Activated CD8-positive, alpha-beta T cell treated with anti-CD3 and anti-CD28 coated beads for 36 hours (primary cell): ENCODE measurements around the gene EIF3CL. TPM values are rescaled to one million over a fixed set of nuclear protein-coding genes. Genes with fewer than 3 reads are reported as not detected.
"Not testable (repeated sequence)": the region's sequence is repeated elsewhere in the genome, so short reads cannot be mapped to it uniquely, and the experiment has no call there.

Source experiments
- ATAC-seq: fragments of 200-7000 bp; cut with Tn5 transposase; one replicate; pipeline ENCODE4 v1.10.0; 2021; ENCODE audit warnings: mild to moderate bottlenecking, moderate library complexity
- CTCF ChIA-PET: fragments of 350-600 bp; sonication (Branson Sonifier 250); formaldehyde crosslinking; loops from one replicate; lab custom pipeline; 2021; ENCODE audit warnings: antibody characterized with exemption; lab: Charles Lee
- POLR2A ChIA-PET: fragments of 350-600 bp; sonication (Branson Sonifier 250); formaldehyde crosslinking; loops from one replicate; lab custom pipeline; 2021; ENCODE audit warnings: antibody characterized with exemption; lab: Charles Lee
- DNase-seq: peaks from one replicate; pipeline ENCODE4 v3.0.0-alpha.2; 2020
- H3K27ac Mint-ChIP-seq: one replicate; pipeline ENCODE4 v1.8.0; 2021; ENCODE audit warnings: mild to moderate bottlenecking, mixed read lengths
- H3K27me3 Mint-ChIP-seq: one replicate; pipeline ENCODE4 v1.8.0; 2021; ENCODE audit warnings: mixed read lengths
- H3K36me3 Mint-ChIP-seq: one replicate; pipeline ENCODE4 v1.8.0; 2021; ENCODE audit warnings: low read depth, mixed read lengths
- H3K4me1 Mint-ChIP-seq: one replicate; pipeline ENCODE4 v1.8.0; 2021; ENCODE audit warnings: low read depth, mixed read lengths
- H3K4me3 Mint-ChIP-seq: one replicate; pipeline ENCODE4 v1.8.0; 2021; ENCODE audit warnings: mild to moderate bottlenecking, moderate library complexity, mixed read lengths
- H3K9me3 Mint-ChIP-seq: one replicate; pipeline ENCODE4 v1.8.0; 2021; ENCODE audit warnings: mixed read lengths
- intact Hi-C: fragments of 100-400 bp; cut with micrococcal nuclease; formaldehyde crosslinking; loops from one replicate; pipeline ENCODE4 v1.10.0; 2022
- total RNA-seq, 2 experiments: library from RNA; stranded (reverse); gene quantifications; one replicate each; pipeline ENCODE4 v1.2.3, GENCODE V29; 2021

EIF3CL gene
- total RNA-seq, 2 experiments from 2014 or later: 25.0 to 56.5 TPM

DNA sequence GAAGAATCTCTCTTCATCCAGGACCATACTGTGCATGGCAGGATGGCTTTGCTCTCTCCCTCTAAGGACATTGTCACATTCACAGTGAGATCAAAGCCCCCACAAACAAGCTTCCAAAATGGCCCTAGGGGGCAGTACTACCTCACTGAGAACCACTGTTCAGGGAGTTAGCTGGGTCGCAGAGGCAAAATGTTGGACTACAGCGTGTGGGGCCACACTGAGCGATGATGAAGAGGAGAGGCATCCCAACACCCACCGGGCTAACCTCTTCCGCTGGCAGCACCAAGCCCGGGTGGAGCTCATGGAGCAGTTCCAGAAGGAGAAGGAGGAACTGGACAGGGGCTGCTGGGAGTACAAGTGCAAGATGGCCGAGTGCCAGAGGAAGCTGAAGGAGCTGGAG is 9.9 kb upstream of the EIF3CL start:
- H3K36me3 Mint-ChIP-seq, H3K9me3 Mint-ChIP-seq, H3K4me1 Mint-ChIP-seq, H3K27me3 Mint-ChIP-seq, intact Hi-C loops, CTCF ChIA-PET, ATAC-seq, POLR2A ChIA-PET, H3K27ac Mint-ChIP-seq, H3K4me3 Mint-ChIP-seq, DNase-seq: not testable (repeated sequence)

DNA sequence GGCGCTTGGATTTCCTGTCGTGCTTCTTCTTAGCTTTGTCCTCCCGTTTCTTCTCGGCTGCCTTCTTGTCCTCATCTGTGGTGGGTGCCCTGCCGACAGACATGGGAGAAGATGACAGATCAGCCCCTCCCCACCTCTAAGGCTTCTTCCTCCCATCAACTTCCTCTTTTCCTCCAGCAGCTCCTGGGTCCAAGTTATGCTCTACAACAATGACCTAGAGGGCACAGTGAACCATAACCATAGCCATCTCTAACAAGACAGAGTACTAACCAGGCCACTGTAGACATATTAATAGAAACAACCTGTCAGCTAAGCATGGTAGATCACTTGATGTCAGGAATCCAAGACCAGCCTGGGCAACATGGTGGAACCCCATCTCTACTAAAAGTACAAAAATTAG is 11.6 kb downstream of the EIF3CL start:
- H3K27me3 Mint-ChIP-seq, H3K4me1 Mint-ChIP-seq, DNase-seq, H3K27ac Mint-ChIP-seq, ATAC-seq, H3K9me3 Mint-ChIP-seq, CTCF ChIA-PET, intact Hi-C loops, H3K36me3 Mint-ChIP-seq, H3K4me3 Mint-ChIP-seq, POLR2A ChIA-PET: not testable (repeated sequence)

DNA sequence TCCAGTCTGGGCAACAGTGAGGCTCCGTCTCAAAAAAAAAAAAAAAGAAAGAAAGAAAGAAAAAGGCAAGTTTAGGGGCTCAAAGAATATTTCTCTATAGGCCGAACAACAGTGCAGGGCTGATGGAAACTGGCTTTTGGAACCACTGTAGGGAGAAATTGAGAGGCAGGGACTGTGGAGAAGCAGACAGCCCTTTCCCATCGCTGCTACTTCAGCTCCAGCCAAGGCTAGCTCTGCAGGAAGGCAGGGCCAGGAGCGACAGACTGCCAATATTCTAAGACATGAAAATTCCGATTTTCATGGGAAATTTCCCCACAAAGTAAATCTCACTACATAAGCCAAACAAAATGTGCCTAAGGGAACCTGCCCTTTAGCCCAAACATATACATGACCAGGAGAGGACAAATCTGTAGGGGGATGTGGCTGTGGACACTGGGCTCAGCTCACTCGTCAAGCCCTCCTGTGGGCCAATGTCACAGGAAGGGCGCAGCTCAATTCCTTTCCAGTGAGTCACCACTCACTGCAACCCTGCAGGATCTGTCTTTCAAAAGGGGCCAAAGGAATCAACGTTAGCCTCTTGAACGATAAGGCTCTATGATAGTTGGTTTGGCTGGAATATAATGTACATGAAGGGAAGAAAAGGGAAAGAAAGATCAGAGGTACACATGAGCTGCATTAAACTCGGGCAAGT is 21.3 kb downstream of the EIF3CL start:
- CTCF ChIA-PET, H3K27me3 Mint-ChIP-seq, DNase-seq, POLR2A ChIA-PET, H3K27ac Mint-ChIP-seq, intact Hi-C loops, H3K4me1 Mint-ChIP-seq, H3K4me3 Mint-ChIP-seq, H3K9me3 Mint-ChIP-seq, ATAC-seq, H3K36me3 Mint-ChIP-seq: not testable (repeated sequence)

DNA sequence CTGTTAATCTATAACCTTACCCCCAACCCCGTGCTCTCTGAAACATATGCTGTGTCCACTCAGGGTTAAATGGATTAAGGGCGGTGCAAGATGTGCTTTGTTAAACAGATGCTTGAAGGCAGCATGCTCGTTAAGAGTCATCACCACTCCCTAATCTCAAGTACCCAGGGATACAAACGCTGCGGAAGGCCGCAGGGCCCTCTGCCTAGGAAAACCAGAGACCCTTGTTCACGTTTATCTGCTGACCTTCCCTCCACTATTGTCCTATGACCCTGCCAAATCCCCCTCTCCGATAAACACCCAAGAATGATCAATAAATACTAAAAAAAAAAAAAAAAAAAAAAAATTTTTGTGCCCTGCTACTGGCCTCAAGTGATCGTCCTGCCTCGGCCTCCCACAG is 25.8 kb downstream of the EIF3CL start:
- CTCF ChIA-PET, intact Hi-C loops, H3K4me1 Mint-ChIP-seq, H3K9me3 Mint-ChIP-seq, DNase-seq, H3K27me3 Mint-ChIP-seq, POLR2A ChIA-PET, H3K4me3 Mint-ChIP-seq, H3K27ac Mint-ChIP-seq, ATAC-seq, H3K36me3 Mint-ChIP-seq: not testable (repeated sequence)

DNA sequence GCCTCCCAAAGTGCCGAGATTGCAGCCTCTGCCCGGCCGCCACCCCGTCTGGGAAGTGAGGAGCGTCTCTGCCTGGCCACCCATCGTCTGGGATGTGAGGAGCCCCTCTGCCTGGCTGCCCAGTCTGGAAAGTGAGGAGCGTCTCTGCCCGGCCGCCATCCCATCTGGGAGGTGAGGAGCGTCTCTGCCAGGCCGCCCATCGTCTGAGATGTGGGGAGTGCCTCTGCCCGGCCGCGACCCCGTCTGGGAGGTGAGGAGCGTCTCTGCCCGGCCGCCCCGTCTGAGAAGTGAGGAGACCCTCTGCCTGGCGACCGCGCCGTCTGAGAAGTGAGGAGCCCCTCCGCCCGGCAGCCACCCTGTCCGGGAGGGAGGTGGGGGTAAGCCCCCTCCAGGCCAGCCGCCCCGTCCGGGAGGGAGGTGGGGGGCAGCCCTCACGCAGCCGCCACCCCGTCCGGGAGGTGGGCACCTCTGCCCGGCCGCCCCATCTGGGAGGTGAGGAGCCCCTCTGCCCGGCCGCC is 26.5 kb downstream of the EIF3CL start:
- CTCF ChIA-PET, DNase-seq, H3K27ac Mint-ChIP-seq, H3K4me1 Mint-ChIP-seq, ATAC-seq, intact Hi-C loops, H3K9me3 Mint-ChIP-seq, H3K27me3 Mint-ChIP-seq, H3K4me3 Mint-ChIP-seq, POLR2A ChIA-PET, H3K36me3 Mint-ChIP-seq: not testable (repeated sequence)

DNA sequence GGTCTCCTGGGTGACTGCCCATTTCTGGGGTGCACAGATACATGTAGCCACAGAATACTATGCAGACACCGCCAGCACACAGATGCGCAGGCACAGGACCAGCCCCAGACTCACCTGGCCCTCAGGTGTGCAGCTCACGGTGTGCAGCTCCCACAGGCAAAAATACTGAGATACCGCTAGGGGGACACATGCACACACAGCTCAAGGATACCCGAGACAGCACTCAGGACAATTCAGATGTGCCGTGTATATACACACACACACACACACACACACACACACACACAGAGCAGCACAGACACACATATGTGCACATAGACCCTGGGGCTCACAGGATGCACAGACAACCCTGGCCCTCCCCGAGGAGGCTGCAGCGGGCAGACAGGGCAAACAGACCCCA is 28.5 kb downstream of the EIF3CL start:
- H3K9me3 Mint-ChIP-seq, H3K4me1 Mint-ChIP-seq, intact Hi-C loops, POLR2A ChIA-PET, H3K27me3 Mint-ChIP-seq, H3K27ac Mint-ChIP-seq, H3K4me3 Mint-ChIP-seq, H3K36me3 Mint-ChIP-seq, CTCF ChIA-PET: not testable (repeated sequence)
- ATAC-seq (peak; percentile 42), DNase-seq (peak; percentile 5)

DNA sequence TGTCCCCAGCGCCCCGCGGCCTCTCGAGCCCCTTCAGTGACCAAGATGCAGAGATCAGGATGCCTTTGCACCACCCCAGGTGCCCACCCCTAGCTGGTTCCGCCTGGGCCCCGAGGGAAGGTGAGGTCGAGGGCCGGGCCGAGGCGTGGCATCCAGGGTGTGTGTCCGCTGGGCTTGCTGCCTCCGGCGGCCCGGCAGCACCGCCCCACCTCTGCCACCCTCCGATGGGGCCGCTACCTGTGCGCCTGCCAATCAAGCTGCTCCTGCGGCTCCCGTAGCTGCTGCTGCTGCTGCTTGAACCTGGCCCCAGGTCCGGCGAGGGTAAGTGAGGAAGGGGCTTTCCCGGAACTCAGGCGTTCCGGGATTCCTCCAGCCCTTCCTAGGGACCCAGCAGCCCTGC is 29.4 kb downstream of the EIF3CL start:
- intact Hi-C loops, H3K4me1 Mint-ChIP-seq, H3K36me3 Mint-ChIP-seq, POLR2A ChIA-PET, H3K4me3 Mint-ChIP-seq, H3K27me3 Mint-ChIP-seq, ATAC-seq, H3K27ac Mint-ChIP-seq, DNase-seq, H3K9me3 Mint-ChIP-seq, CTCF ChIA-PET: not testable (repeated sequence)

DNA sequence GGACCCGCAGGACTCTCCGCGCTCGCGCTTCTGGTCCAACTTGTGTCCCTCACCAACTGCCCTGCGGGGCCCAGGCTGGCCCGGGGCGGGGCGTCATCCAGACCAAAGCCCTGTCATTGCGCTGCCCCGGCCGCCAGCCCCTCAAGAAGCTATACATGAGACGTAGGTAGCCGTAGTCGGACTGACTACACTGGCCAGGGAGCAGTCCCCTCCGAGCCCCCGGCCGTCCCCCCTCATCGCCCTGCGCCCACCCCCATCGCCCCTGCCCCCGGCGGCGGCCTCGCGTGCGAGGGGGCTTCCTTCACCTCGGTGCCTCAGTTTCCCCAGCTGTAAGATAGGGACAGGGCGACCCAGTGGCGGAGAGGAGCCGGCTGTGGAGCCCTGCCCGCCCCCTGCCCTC is 35.7 kb downstream of the EIF3CL start:
- intact Hi-C loops, H3K4me1 Mint-ChIP-seq, DNase-seq, H3K27me3 Mint-ChIP-seq, POLR2A ChIA-PET, H3K4me3 Mint-ChIP-seq, ATAC-seq, H3K36me3 Mint-ChIP-seq, H3K27ac Mint-ChIP-seq, H3K9me3 Mint-ChIP-seq, CTCF ChIA-PET: not testable (repeated sequence)

DNA sequence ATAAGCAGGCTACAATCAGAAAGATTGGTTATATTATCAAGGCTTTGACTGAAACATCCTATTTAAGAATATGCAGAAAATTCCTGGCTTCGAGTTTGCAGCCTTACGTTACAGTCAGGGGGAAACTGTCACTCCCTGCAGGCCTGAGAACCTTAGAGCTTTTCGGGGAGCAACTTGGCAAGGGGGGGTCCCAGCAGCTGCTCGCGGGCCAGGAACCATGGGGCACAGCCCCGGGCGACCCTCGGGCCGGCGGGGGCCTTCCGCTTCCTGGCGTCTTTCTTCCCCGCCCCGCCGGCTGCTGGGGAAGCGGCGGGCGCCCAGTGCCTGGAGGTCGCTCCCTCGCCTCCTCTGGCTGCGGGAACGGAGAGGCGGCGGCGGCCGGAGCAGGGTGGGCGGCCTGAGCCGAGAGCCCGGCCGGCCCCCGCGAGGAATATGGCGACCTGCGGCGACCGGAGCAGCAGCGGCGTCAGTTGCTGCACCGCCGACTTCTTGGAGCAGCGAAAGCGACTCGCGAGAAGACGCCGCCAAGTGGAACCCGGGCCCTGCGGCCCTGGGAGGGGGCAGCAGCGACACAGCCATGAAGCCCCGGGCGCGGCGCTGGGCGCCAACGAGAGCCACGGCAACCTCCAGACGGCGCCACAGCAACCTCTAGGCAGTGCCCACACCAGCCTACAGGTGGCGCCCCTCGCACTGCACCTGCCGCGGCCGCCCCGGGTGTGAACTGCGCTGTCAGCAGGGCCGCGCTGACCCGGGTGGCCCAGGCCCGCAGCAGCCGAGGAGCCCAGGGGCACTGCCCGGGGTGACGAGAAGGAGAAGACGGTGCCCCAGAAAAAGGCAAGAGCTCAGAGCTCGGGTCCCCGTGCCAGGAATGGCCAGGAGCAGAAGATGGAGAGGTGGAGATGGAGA is 39.1 kb downstream of the EIF3CL start:
- H3K4me3 Mint-ChIP-seq, H3K27ac Mint-ChIP-seq, H3K27me3 Mint-ChIP-seq, H3K9me3 Mint-ChIP-seq, POLR2A ChIA-PET, H3K4me1 Mint-ChIP-seq, H3K36me3 Mint-ChIP-seq, intact Hi-C loops, CTCF ChIA-PET: not testable (repeated sequence)
- ATAC-seq: peak; percentile 99
- peak; percentile 1 for DNase-seq

DNA sequence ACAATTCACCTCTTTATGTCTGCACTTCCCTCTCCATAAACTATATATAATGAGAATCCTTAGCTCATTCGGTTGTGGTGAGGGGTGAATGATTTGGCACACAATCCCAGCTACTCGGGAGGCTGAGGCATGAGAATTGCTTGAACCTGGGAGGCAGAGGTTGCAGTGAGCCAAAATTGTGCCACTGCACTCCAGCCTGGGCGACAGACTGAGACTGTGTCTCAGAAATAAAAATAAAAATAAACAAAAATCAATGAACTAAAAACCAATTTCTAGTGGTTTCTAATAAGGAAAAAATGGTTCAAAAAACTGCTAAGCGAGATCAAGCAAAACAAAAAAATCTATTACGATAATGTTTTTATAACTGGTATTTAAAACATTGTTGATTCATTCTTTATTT is 40.2 kb downstream of the EIF3CL start, which contains the start of gene NPIPB6:
Gene NPIPB6, minus strand, starts transcription at position 101 of the 400 bp plus-strand sequence. CDS start 686 bp downstream, outside the sequence.
- ATAC-seq, H3K27ac Mint-ChIP-seq, DNase-seq, POLR2A ChIA-PET, H3K36me3 Mint-ChIP-seq, H3K4me1 Mint-ChIP-seq, CTCF ChIA-PET, intact Hi-C loops, H3K27me3 Mint-ChIP-seq, H3K9me3 Mint-ChIP-seq, H3K4me3 Mint-ChIP-seq: not testable (repeated sequence)

DNA sequence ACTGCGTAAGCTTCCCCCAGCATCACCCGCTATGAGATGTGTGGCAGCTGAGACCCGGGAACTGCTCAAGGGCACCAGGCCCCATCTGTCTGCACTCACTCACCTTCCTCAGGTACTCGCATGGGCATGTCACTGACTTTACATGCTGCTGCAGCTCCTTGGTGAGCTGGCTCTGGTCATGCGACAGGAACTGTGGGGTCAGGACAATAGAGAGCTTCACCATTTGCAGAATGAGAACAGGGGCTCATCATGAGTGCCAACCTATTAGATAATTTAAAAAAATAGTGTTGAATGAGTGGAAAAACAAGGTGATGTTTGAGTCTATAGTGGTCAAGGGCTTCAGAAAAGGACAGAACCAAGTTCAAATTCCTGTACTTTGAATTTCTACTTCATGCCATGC is 41.0 kb downstream of the EIF3CL start:
- H3K27ac Mint-ChIP-seq, H3K36me3 Mint-ChIP-seq, H3K27me3 Mint-ChIP-seq, ATAC-seq, CTCF ChIA-PET, intact Hi-C loops, DNase-seq, H3K4me3 Mint-ChIP-seq, H3K4me1 Mint-ChIP-seq, POLR2A ChIA-PET, H3K9me3 Mint-ChIP-seq: not testable (repeated sequence)

DNA sequence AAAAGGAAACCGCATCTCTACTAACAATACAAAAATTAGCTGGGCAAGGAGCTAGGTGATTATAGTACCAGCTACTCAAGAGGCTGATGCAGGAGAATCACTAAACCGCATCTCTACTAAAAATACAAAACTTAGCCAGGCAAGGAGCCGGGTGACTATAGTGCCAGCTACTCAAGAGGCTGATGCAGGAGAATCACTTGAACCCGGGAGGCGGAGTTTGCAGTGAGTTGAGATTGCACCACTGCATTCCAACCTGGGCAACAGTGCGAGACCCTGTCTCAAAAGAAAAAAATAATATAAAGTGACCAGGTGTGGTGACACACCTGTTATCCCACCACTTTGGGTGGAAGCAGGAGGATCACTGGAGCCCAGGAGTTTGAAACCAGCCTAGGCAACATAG is 65.4 kb downstream of the EIF3CL start:
- H3K27ac Mint-ChIP-seq, ATAC-seq, H3K4me1 Mint-ChIP-seq: not testable (repeated sequence)

More for the DNA sequence above, 65.4 kb downstream of the EIF3CL start:
- DNase-seq, H3K9me3 Mint-ChIP-seq, POLR2A ChIA-PET, H3K4me3 Mint-ChIP-seq, CTCF ChIA-PET, intact Hi-C loops, H3K36me3 Mint-ChIP-seq, H3K27me3 Mint-ChIP-seq: not testable (repeated sequence)
